ENCODE results near the gene TUBA3C. TPM values are rescaled to one million over a fixed set of nuclear protein-coding genes. Genes with fewer than 3 reads are reported as not detected.

TUBA3C gene
- total RNA-seq = not detected in 2 replicates

GRCh38 chr13:19181621-19182485 is at the start of gene TUBA3C:
TUBA3C (minus strand) TSS chr13:19181824; CDS start chr13:19181747, 77 bp downstream.

